GM19239 (cell line): ENCODE data around the gene GLIS1.

Experiments used
- DNase-seq: peaks from one replicate; pipeline ENCODE4 v3.0.0; 2011; ENCODE audit warnings: low spot score; ENCODE audit not compliant: insufficient read length
- FAIRE-seq: peaks from 2 replicates; lab custom pipeline; 2011; peaks lifted over from hg19 to GRCh38; lab: Jason Lieb, UNC

Gene GLIS1

GRCh38 chr1:53524428-53525375, 214.3 kb downstream of the GLIS1 start:
- DNase-seq (no peak), FAIRE-seq (no peak)

- DNase-seq = no peak
Measured at GRCh38 chr1:53521924-53522552, 216.9 kb downstream of the GLIS1 start.

DNA sequence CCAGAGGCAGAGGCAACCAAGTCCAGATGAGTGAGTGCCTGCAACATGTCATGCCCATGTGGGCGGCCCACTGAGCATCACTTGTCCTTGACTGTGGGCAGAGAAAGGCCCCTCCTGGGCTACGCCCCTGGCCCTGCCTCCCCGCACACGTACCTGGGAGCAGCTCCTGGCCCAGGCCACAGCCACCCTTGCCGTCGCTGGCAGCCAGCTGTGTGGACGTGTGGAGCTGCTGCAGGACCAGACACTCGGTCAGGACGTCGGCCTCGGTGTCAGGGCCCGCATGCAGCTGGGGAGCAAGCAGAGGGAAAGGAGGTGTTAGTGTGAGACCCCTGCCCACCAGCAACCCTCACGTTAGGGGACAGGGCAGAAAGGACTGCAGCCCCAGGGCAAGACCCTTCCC, 218.5 kb downstream of the GLIS1 start:
- no peak for DNase-seq
- FAIRE-seq = no peak

More at GRCh38 chr1:53521924-53522552, 216.9 kb downstream of the GLIS1 start:
- no peak for FAIRE-seq

- DNase-seq (no peak), FAIRE-seq (no peak)
Measured at GRCh38 chr1:53519421-53519820, 219.5 kb downstream of the GLIS1 start.

GRCh38 chr1:53518775-53519174, 220.2 kb downstream of the GLIS1 start:
- DNase-seq (no peak), FAIRE-seq (no peak)

DNA sequence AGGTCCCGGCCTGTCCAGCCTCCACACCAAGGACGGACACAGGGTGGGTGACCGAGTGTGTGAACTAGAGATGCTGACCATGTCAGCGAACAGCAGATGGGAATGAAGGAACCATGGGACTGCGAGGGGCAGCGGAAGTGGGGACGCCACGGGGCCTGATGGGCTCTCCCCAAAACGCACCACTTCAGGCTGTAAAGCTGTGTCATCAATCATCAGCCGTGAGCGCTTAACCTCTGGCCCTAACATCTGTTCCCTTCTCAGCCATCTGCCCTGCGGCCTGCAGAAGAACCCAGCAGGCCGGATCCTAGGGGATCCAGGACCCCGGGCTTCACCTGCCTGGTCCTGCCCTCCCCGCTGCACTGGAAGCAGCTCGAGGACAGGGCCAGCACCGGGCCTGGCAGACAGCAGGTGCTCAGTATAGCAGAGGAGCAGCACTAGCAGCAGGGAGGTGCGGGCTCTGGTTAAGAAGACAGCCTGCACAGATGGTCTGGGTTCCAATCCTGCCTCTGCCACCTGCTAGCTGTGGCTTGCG, 221.1 kb downstream of the GLIS1 start:
- FAIRE-seq (no peak), DNase-seq (no peak)

DNA sequence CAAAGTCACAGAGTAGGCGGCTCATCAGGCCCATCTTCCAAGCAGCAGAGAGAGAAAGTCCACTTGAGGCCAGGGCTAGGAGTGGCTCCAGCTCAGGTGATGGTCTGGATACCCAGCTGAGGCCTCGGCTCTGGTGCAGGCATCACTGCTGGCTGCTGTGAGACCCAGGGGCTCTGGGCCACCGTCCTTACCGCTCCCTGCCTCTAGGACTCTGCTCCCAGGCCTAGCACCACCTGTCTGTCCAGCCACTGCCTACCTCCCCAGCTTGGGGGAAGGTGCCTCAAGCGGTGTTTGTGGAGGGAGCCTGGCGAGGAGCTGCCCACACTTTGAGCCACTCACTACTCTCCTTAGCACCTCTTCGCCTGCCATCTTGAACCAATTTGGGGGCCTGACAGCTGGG, 221.9 kb downstream of the GLIS1 start:
- FAIRE-seq (no peak), DNase-seq (no peak)

DNA sequence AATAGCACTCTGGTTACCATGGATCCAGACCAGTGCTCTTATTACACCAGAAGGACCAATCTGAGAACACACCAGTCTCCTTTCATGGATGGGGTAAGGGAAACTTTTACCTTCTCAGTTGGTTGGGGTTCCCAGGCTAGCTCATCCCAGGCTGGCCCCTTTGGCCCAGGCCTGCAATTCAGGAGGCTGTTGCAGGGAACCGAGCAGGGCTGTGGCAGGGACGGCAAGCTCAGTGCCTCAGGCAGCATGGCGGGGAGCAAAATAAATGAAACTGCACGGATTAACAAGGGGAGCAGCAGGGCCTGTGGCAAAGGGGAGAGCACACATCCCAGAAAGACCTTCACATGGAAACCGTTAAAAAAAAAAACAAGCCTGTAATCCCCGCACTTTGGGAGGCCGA, 222.8 kb downstream of the GLIS1 start:
- FAIRE-seq (no peak), DNase-seq (no peak)

DNA sequence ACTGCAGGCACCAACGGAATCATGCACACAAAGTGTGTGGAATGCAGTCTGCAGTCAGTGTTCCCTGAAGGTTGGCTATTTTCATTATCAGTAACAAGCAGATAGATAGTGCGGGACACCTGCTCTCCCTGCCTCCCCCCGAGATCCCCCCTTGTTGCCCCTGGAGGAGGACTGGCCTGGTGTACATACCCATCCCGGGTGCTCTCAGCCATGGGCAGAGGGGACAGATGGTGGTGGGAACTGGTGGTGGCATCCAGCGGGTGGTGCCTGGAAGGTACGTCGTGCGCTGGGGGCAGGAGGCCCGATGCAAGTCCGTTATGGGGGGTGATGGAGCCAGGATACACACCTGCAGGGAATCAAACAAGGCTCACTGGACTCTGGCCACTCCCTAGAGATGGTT, 224.5 kb downstream of the GLIS1 start:
- FAIRE-seq (no peak), DNase-seq (no peak)

GRCh38 chr1:53513846-53514245, 225.1 kb downstream of the GLIS1 start:
- FAIRE-seq = no peak
- no peak for DNase-seq

- FAIRE-seq (no peak), DNase-seq (no peak)
Measured at GRCh38 chr1:53512807-53513755, 225.9 kb downstream of the GLIS1 start.

DNA sequence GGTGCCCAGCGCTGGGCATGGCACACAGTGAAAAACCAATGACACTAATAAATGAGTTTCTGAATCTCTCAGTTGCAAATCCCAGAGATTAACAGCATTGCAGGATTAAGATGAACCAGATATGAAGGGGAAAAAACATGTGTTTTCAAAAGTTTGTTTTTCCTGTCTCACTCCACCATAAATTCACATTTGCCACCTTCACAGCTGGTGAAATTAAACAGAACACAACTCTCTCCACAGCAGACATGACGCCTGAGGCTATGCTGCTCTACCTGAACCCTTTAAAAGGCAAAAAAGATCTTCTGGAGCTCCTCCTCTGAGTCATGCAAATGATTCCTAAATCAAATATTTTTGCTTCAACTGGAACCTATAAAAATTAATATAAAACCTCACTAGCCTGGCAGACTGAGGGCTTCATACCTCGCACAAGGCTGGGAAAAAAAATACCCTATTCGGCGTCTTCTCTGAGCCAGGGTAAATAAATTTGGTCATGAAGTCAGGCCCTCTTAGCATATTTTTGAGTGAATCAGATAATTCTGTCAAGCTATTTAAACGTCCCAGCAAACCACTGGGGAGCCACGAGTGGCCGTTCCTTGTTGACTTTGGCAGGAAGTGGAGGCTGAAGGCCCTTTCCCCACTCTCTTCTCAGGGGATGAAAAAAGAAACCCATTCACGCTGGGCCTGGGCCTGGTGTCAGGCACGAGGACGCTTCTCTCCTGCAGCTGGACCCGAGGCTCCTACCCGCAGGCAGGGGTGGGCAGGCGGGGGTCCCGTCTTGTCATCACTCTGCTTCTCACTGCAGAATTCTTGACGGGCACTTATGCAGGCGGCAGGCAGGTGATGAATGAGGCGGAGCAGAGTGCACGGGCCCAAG, 226.8 kb downstream of the GLIS1 start:
- DNase-seq = no peak
- FAIRE-seq = no peak

GRCh38 chr1:53511323-53511932, 227.5 kb downstream of the GLIS1 start:
- FAIRE-seq (no peak), DNase-seq (no peak)

GRCh38 chr1:53510215-53510614, 228.7 kb downstream of the GLIS1 start:
- no peak for DNase-seq
- FAIRE-seq = no peak

- FAIRE-seq (no peak), DNase-seq (no peak)
Measured at GRCh38 chr1:53509775-53510174, 229.2 kb downstream of the GLIS1 start.

- DNase-seq (no peak), FAIRE-seq (no peak)
Measured at GRCh38 chr1:53508991-53509666, 229.8 kb downstream of the GLIS1 start.

GRCh38 chr1:53508056-53508990, 230.6 kb downstream of the GLIS1 start:
- no peak for FAIRE-seq

More at GRCh38 chr1:53508056-53508990, 230.6 kb downstream of the GLIS1 start:
- no peak for DNase-seq
